B cell (primary cell): ENCODE measurements around the gene GCH1. TPM values are rescaled to one million over a fixed set of nuclear protein-coding genes. Genes with fewer than 3 reads are reported as not detected.

Source experiments
- ATAC-seq: fragments of 200-7000 bp; cut with Tn5 transposase; one replicate; pipeline ENCODE4 v1.10.0; 2021; ENCODE audit warnings: low read depth, mild to moderate bottlenecking, moderate number of reproducible peaks, moderate library complexity
- CTCF ChIA-PET: fragments of 350-600 bp; sonication (Branson Sonifier 250); formaldehyde crosslinking; loops from one replicate; lab custom pipeline; 2021; ENCODE audit warnings: antibody characterized with exemption, inconsistent platforms; lab: Charles Lee
- POLR2A ChIA-PET: fragments of 350-600 bp; sonication (Branson Sonifier 250); formaldehyde crosslinking; loops from one replicate; lab custom pipeline; 2021; ENCODE audit warnings: antibody characterized with exemption; lab: Charles Lee
- DNase-seq: peaks from one replicate; pipeline ENCODE4 v3.0.0; 2013
- H2AFZ ChIP-seq: 2 replicates; pipeline ENCODE4 v1.6.1; 2012; ENCODE audit warnings: mild to moderate bottlenecking, low read depth, low read length; ENCODE audit not compliant: insufficient read depth, poor library complexity, severe bottlenecking
- H3K27ac ChIP-seq, 2 donors: 1 replicate in 1 of 2; 2 replicates in 1 of 2; pipeline ENCODE4 v1.5.1; 2012 to 2013; ENCODE audit warnings: low read length in 2 of 2, mild to moderate bottlenecking in 2 of 2, moderate library complexity in 1 of 2
- H3K27me3 ChIP-seq, 4 experiments: fragments of 200-600 bp in 1 of 4; sonication (generic) in 1 of 4; replicated peaks in 1 of 4; 1 replicate in 2 of 4; 2 replicates in 2 of 4; pipeline versions ENCODE4 v1.6.1 to v1.7.0; 2013 to 2016; ENCODE audit warnings: low read length in 3 of 4, mild to moderate bottlenecking in 2 of 4, mixed read lengths in 1 of 4, moderate library complexity in 1 of 4; ENCODE audit not compliant: insufficient read depth in 4 of 4, control insufficient read depth in 3 of 4; ENCODE audit errors: control extremely low read depth in 1 of 4
- H3K36me3 ChIP-seq, 2 experiments: replicated peaks in 1 of 2; 1 replicate in 1 of 2; 2 replicates in 1 of 2; pipeline versions ENCODE4 v1.6.1 to v1.7.1; 2013; ENCODE audit warnings: low read length in 1 of 2; ENCODE audit not compliant: insufficient read depth in 2 of 2, control insufficient read depth in 1 of 2; ENCODE audit errors: control extremely low read depth in 1 of 2, extremely low read depth in 1 of 2
- H3K4me1 ChIP-seq, 2 donors: fragments of 200-600 bp in 1 of 2; sonication (generic) in 1 of 2; 1 replicate in 1 of 2; 2 replicates in 1 of 2; pipeline versions ENCODE4 v1.5.1 to v1.6.1; 2013 to 2017; ENCODE audit warnings: low read length in 2 of 2; ENCODE audit not compliant: control insufficient read depth in 2 of 2, insufficient read depth in 2 of 2
- H3K4me2 ChIP-seq: replicated peaks from 2 replicates; pipeline ENCODE3; 2012; ENCODE audit warnings: mild to moderate bottlenecking, low read depth, low read length; ENCODE audit not compliant: poor library complexity, severe bottlenecking
- H3K4me3 ChIP-seq, 5 experiments: fragments of 200-600 bp in 1 of 5; sonication (generic) in 1 of 5; 1 replicate in 3 of 5; 2 replicates in 2 of 5; pipeline versions ENCODE4 v1.5.1 to v1.7.0; 2011 to 2016; ENCODE audit warnings: low read length in 4 of 5, mild to moderate bottlenecking in 4 of 5, low read depth in 2 of 5, control low read depth in 1 of 5, moderate library complexity in 1 of 5; ENCODE audit not compliant: insufficient read depth in 1 of 5; ENCODE audit errors: control extremely low read depth in 1 of 5, extremely low read depth in 1 of 5
- H3K79me2 ChIP-seq: fragments of 200-600 bp; sonication (generic); one replicate; pipeline ENCODE4 v1.6.0; 2016; ENCODE audit warnings: low read length; ENCODE audit not compliant: control insufficient read depth, insufficient read depth
- H3K9ac ChIP-seq: fragments of 200-600 bp; sonication (generic); 2 replicates; pipeline ENCODE4 v1.6.1; 2017; ENCODE audit warnings: mild to moderate bottlenecking, low read length, moderate library complexity
- H3K9me3 ChIP-seq, 3 donors: one replicate each; pipeline versions ENCODE4 v1.6.1 to v1.7.1; 2013; ENCODE audit warnings: low read length in 2 of 3; ENCODE audit not compliant: control insufficient read depth in 2 of 3, insufficient read depth in 1 of 3; ENCODE audit errors: control extremely low read depth in 1 of 3
- H4K20me1 ChIP-seq: 2 replicates; pipeline ENCODE4 v1.6.0; 2012; ENCODE audit warnings: mild to moderate bottlenecking, low read length; ENCODE audit not compliant: insufficient read depth, control insufficient read depth, poor library complexity, severe bottlenecking
- H3K27ac Mint-ChIP-seq: one replicate; pipeline ENCODE4 v1.8.0; 2021; ENCODE audit warnings: mixed read lengths
- H3K27me3 Mint-ChIP-seq: one replicate; pipeline ENCODE4 v1.8.0; 2021; ENCODE audit warnings: mixed read lengths
- H3K4me1 Mint-ChIP-seq: one replicate; pipeline ENCODE4 v1.8.0; 2021; ENCODE audit warnings: mixed read lengths
- H3K4me3 Mint-ChIP-seq: one replicate; pipeline ENCODE4 v1.8.0; 2021; ENCODE audit warnings: mixed read lengths
- H3K9me3 Mint-ChIP-seq: one replicate; pipeline ENCODE4 v1.8.0; 2022; ENCODE audit warnings: mixed read lengths; ENCODE audit not compliant: insufficient read depth
- EZH2 ChIP-seq: IDR thresholded peaks from 2 replicates; pipeline ENCODE4 v1.6.1; 2012; ENCODE audit warnings: borderline replicate concordance, low read depth, mild to moderate bottlenecking, moderate library complexity, low read length; ENCODE audit not compliant: insufficient read depth, poor library complexity, severe bottlenecking
- WGBS: methylation state at CpG from one replicate; pipeline ENCODE4 v1.1.5; 2013; ENCODE audit warnings: missing lambda C conversion rate; ENCODE audit not compliant: insufficient coverage; 5-methylcytosine and 5-hydroxymethylcytosine counted together
- intact Hi-C: fragments of 100-400 bp; cut with micrococcal nuclease; formaldehyde crosslinking; loops from one replicate; pipeline ENCODE4 v1.10.0; 2022
- polyA plus RNA-seq: library from polyadenylated mRNA; depleted of rRNA; stranded (reverse); fragments of >200 nt; gene quantifications from 2 replicates; pipeline ENCODE4 v1.2.3, GENCODE V29; 2012
- total RNA-seq, 2 donors: library from RNA; stranded (reverse); fragments of 120-200 nt in 1 of 2; gene quantifications; 1 replicate in 1 of 2; 2 replicates in 1 of 2; pipeline versions ENCODE4 v1.2.3 to v1.2.4, GENCODE V29; 2013 to 2022
- TF ChIP-seq, protein P1 (sequence below): fragments of 200-600 bp; IDR thresholded peaks from one replicate; pipeline ENCODE4 v1.8.0; 2022; ENCODE audit warnings: antibody characterized with exemption, mild to moderate bottlenecking

GCH1 gene
- total and polyA plus RNA-seq, 2 donors (not counting 1 experiment from before 2014, with no cell fraction given): 17.0 to 24.6 TPM

DNA sequence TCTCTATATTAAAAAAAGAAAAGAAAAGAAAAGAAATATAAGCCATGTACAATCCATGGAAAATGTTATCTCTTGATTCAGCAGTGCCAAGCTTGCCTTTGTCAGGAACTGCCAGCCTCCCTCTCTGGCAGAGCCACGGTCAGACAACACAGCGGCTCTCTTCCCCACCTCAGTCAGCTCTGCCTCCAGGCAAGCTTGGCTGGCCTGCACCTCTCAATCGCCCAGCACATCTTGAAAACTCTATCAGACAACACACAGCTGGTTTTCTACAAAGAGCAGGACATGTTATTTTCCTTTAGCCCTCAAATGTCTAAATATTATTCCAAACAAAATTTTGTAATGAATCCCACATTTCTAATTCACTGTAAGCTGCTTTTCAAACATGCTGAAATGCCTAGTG, 20.0 kb upstream of the GCH1 start:
- ChIA-PET CTCF (no interaction called here), POLR2A (no interaction called here)
- no peaks in the 10 kb centered on the region for H4K20me1 ChIP-seq
- Mint-ChIP-seq H3K4me3 (no peak overlapping the region), H3K27me3 (peaks cover 5% of the 10 kb centered on the region), H3K9me3 (no peaks in the 10 kb centered on the region), H3K4me1 (no peaks in the 10 kb centered on the region), H3K27ac (no peak overlapping the region)
- H3K9ac ChIP-seq: no peak overlapping the region
- no peaks in the 10 kb centered on the region for H3K9me3 ChIP-seq
- DNase-seq (no peak), ATAC-seq (no peak)
- H3K4me2 ChIP-seq: no peak overlapping the region
- no peaks in the 10 kb centered on the region for H3K36me3 ChIP-seq
- no peaks in the 10 kb centered on the region for H3K79me2 ChIP-seq
- no peaks in the 10 kb centered on the region for H3K4me1 ChIP-seq
- intact Hi-C loops: no loop called here
- no peak overlapping the region for H2AFZ ChIP-seq
- TF ChIP-seq, protein P1, sequence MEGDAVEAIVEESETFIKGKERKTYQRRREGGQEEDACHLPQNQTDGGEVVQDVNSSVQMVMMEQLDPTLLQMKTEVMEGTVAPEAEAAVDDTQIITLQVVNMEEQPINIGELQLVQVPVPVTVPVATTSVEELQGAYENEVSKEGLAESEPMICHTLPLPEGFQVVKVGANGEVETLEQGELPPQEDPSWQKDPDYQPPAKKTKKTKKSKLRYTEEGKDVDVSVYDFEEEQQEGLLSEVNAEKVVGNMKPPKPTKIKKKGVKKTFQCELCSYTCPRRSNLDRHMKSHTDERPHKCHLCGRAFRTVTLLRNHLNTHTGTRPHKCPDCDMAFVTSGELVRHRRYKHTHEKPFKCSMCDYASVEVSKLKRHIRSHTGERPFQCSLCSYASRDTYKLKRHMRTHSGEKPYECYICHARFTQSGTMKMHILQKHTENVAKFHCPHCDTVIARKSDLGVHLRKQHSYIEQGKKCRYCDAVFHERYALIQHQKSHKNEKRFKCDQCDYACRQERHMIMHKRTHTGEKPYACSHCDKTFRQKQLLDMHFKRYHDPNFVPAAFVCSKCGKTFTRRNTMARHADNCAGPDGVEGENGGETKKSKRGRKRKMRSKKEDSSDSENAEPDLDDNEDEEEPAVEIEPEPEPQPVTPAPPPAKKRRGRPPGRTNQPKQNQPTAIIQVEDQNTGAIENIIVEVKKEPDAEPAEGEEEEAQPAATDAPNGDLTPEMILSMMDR: no peak
- TF ChIP-seq EZH2: no peak
- no peak overlapping the region for H3K27ac ChIP-seq
- no peak overlapping the region for H3K4me3 ChIP-seq
- WGBS: 95% methylated on average over 3 of the region's 3 CpGs
- peaks cover 0 to 2% (median 0%) of the 10 kb centered on the region in 4 experiments for H3K27me3 ChIP-seq

DNA sequence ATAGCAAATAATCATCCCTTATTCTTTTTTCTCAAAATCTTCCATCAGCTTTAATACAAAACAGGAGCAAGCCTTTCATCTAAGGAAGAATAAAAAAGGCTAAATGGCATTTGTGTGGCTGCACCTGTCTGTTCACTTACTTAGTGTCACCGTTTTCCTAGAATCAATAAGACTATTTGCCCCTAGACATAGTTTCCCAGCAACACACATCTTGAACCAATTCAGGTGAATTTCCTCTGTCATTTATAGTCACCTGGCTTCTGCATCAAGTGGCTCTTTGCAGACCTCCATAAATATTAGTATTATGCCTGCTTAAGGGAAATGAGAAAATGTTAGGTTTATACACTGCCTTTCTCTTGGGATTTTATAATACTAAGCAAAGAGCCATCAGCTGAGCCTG, 17.4 kb upstream of the GCH1 start:
- Mint-ChIP-seq H3K27me3 (peaks cover 5% of the 10 kb centered on the region), H3K9me3 (no peaks in the 10 kb centered on the region), H3K4me3 (no peak overlapping the region), H3K27ac (no peak overlapping the region), H3K4me1 (no peaks in the 10 kb centered on the region)
- Histone ChIP-seq H3K36me3 (no peaks in the 10 kb centered on the region), H3K4me2 (no peak overlapping the region), H3K27me3 (peaks cover 0 to 2% (median 0%) of the 10 kb centered on the region in 4 experiments), H3K27ac (no peak overlapping the region), H3K9ac (no peak overlapping the region), H2AFZ (no peak overlapping the region), H4K20me1 (no peaks in the 10 kb centered on the region), H3K4me1 (no peaks in the 10 kb centered on the region), H3K79me2 (no peaks in the 10 kb centered on the region), H3K9me3 (no peaks in the 10 kb centered on the region), H3K4me3 (no peak overlapping the region)
- no peak for ATAC-seq
- TF ChIP-seq, protein P1: no peak
- no peak for TF ChIP-seq EZH2
- ChIA-PET CTCF (no interaction called here), POLR2A (no interaction called here)
- intact Hi-C loops: no loop called here
- no peak for DNase-seq
- WGBS: no CpG with 5 or more reads among the region's 1 CpG
